Activated CD4-positive, alpha-beta T cell treated with anti-CD3 and anti-CD28 coated beads for 48 hours (primary cell): Measurements from ENCODE around the gene IRF2BPL.
A peak's percentile ranks its signal among the peaks of the same experiment; 100 is the strongest.

ENCODE experiments used
- DNase-seq: peaks from one replicate; pipeline ENCODE4 v3.0.0-alpha.2; 2020

The IRF2BPL gene

GRCh38 chr14:77009014-77009413 lies 19.5 kb downstream of the IRF2BPL start:
- DNase-seq = no peak

- DNase-seq = no peak
Measured at GRCh38 chr14:77008541-77008940, 20.0 kb downstream of the IRF2BPL start.

GRCh38 chr14:77007975-77008421 lies 20.5 kb downstream of the IRF2BPL start:
- no peak for DNase-seq

- DNase-seq = no peak
Measured at GRCh38 chr14:77007183-77007974, 21.1 kb downstream of the IRF2BPL start.

GRCh38 chr14:77006132-77006531 lies 22.4 kb downstream of the IRF2BPL start:
- DNase-seq = no peak

- DNase-seq = no peak
Measured at GRCh38 chr14:77005559-77005958, 22.9 kb downstream of the IRF2BPL start.

- no peak for DNase-seq
Measured at GRCh38 chr14:77004711-77005460, 23.6 kb downstream of the IRF2BPL start.

- no peak for DNase-seq
Measured at GRCh38 chr14:77003960-77004710, 24.4 kb downstream of the IRF2BPL start.

- DNase-seq = no peak
Measured at GRCh38 chr14:77002889-77003288, 25.6 kb downstream of the IRF2BPL start.

GRCh38 chr14:77002335-77002734 lies 26.2 kb downstream of the IRF2BPL start:
- no peak for DNase-seq

GRCh38 chr14:77000340-77001270 lies 27.9 kb downstream of the IRF2BPL start:
- DNase-seq = peak; percentile 28

- no peak for DNase-seq
Measured at GRCh38 chr14:76998910-76999309, 29.6 kb downstream of the IRF2BPL start.

GRCh38 chr14:76997257-76997970 lies 31.1 kb downstream of the IRF2BPL start:
- no peak for DNase-seq

GRCh38 chr14:76996563-76997146 lies 31.9 kb downstream of the IRF2BPL start:
- DNase-seq = no peak

GRCh38 chr14:76995279-76996035 lies 33.1 kb downstream of the IRF2BPL start:
- DNase-seq = peak; percentile 50

- DNase-seq = no peak
Measured at GRCh38 chr14:76993752-76994151, 34.8 kb downstream of the IRF2BPL start.

GRCh38 chr14:76990084-76990483 lies 38.4 kb downstream of the IRF2BPL start:
- no peak for DNase-seq

- DNase-seq = no peak
Measured at GRCh38 chr14:76987956-76988520, 40.5 kb downstream of the IRF2BPL start.

GRCh38 chr14:76986231-76986565 lies 42.3 kb downstream of the IRF2BPL start:
- no peak for DNase-seq
